Upper lobe of left lung (tissue), 6 donors: ENCODE data around the gene PCDHB5. TPM values are rescaled to one million over a fixed set of nuclear protein-coding genes. Genes with fewer than 3 reads are reported as not detected.
"Not testable (repeated sequence)": the region's sequence is repeated elsewhere in the genome, so short reads cannot be mapped to it uniquely, and the experiment has no call there.

Experiments used
- ATAC-seq, 2 donors: fragments of 200-7000 bp; cut with Tn5 transposase; one replicate each; pipeline ENCODE4 v1.9.1; 2022; ENCODE audit warnings: mild to moderate bottlenecking in 2 of 2, moderate library complexity in 2 of 2; ENCODE audit not compliant: low FRiP score in 2 of 2
- DNase-seq, 2 donors: peaks; one replicate each; pipeline ENCODE4 v3.0.0-alpha.2; 2019 to 2020
- H3K27ac ChIP-seq, 4 donors: fragments of 200-600 bp; sonication (generic); one replicate each; pipeline ENCODE4 v1.5.1; 2016 to 2019
- H3K27me3 ChIP-seq, 4 donors: fragments of 200-600 bp; sonication (generic); one replicate each; pipeline ENCODE4 v1.5.1; 2017 to 2019
- H3K36me3 ChIP-seq, 4 donors: fragments of 200-600 bp; sonication (generic); one replicate each; pipeline ENCODE4 v1.5.1; 2016 to 2019
- H3K4me1 ChIP-seq, 4 donors: fragments of 200-600 bp; sonication (generic); one replicate each; pipeline ENCODE4 v1.5.1; 2018 to 2019
- H3K4me3 ChIP-seq, 4 donors: fragments of 200-600 bp; sonication (generic); one replicate each; pipeline ENCODE4 v1.5.1; 2017 to 2019; ENCODE audit warnings: mild to moderate bottlenecking in 2 of 4, moderate library complexity in 1 of 4
- H3K9me3 ChIP-seq, 4 donors: fragments of 200-600 bp; sonication (generic); one replicate each; pipeline ENCODE4 v1.5.1; 2018 to 2019
- CTCF ChIP-seq, 6 experiments: fragments of 450-650 bp in 4 of 6; fragments of 200-600 bp in 2 of 6; sonication (generic) in 2 of 6; IDR thresholded peaks; one replicate each; pipeline ENCODE4 v1.5.1; 2016 to 2019; ENCODE audit warnings: antibody characterized with exemption in 6 of 6
- EP300 ChIP-seq, 4 donors: sonication (generic); formaldehyde crosslinking; IDR thresholded peaks; one replicate each; pipeline ENCODE4 v1.5.1; 2017; ENCODE audit warnings: antibody characterized with exemption in 4 of 4, control low read depth in 2 of 4
- POLR2A ChIP-seq, 4 donors: fragments of 450-650 bp; IDR thresholded peaks; one replicate each; pipeline ENCODE4 v1.5.1; 2016 to 2017; ENCODE audit warnings: antibody characterized with exemption in 4 of 4, mild to moderate bottlenecking in 2 of 4
- POLR2AphosphoS5 ChIP-seq, 2 donors: sonication (generic); formaldehyde crosslinking; IDR thresholded peaks; one replicate each; pipeline ENCODE4 v1.5.1; 2017; ENCODE audit warnings: antibody characterized with exemption in 2 of 2
- WGBS, 2 donors: methylation state at CpG; one replicate each; pipeline ENCODE4 v1.1.5; 2017 to 2018; 5-methylcytosine and 5-hydroxymethylcytosine counted together
- total RNA-seq, 6 donors: library from RNA; depleted of rRNA in 4 of 6; stranded (reverse); fragments of >200 nt in 4 of 6; gene quantifications; one replicate each; pipeline versions ENCODE4 v1.1.0 to v1.2.1, GENCODE V29; 2016 to 2021
- donor health status: DM: no; HTN: no; CAD: no; lungs with moderate emphysema.
- donor health status: DM: no; HTN: yes; CAD: no; lungs with severe emphysema.

PCDHB5 gene
- total RNA-seq, 6 donors from 2014 or later = 1.8 to 22.4 (median 2.2) TPM

- WGBS, 2 donors = 55 to 68% methylated on average over 1 of the region's 1 CpG
- Histone ChIP-seq H3K4me3 (no peak overlapping the region), H3K4me1 (no peaks in the 10 kb centered on the region), H3K27me3 (no peaks in the 10 kb centered on the region), H3K36me3 (no peaks in the 10 kb centered on the region), H3K9me3 (peaks cover 17 to 50% (median 35%) of the 10 kb centered on the region in 4 donors), H3K27ac (no peak overlapping the region)
- TF ChIP-seq CTCF (IDR thresholded peaks at IDR 0.05) (no peak), POLR2A (IDR thresholded peaks at IDR 0.05) (no peak), POLR2AphosphoS5 (IDR thresholded peaks at IDR 0.05) (no peak), EP300 (IDR thresholded peaks at IDR 0.05) (no peak)
- ATAC-seq (no peak), DNase-seq (no peak)
Measured at GRCh38 chr5:141175933-141176332, 40.9 kb downstream of the PCDHB5 start.

GRCh38 chr5:141177577-141178191 is 42.7 kb downstream of the PCDHB5 start, which contains the start of gene PCDHB8:
PCDHB8 (plus strand) TSS chr5:141177790; CDS start chr5:141178035, 245 bp downstream.
- WGBS, 2 donors = 30 to 32% methylated on average over 14 of the region's 18 CpGs
- not testable (repeated sequence) for H3K27me3 ChIP-seq, DNase-seq, H3K36me3 ChIP-seq, H3K4me1 ChIP-seq, H3K27ac ChIP-seq, H3K4me3 ChIP-seq
- ATAC-seq = peak in 1 of 2 donors; percentile 47
- peaks cover 17 to 56% (median 39%) of the 10 kb centered on the region in 4 donors for H3K9me3 ChIP-seq

GRCh38 chr5:141179371-141179770 is 44.4 kb downstream of the PCDHB5 start:
- H3K9me3 ChIP-seq = peaks cover 17 to 58% (median 41%) of the 10 kb centered on the region in 4 donors
- not testable (repeated sequence) for H3K27ac ChIP-seq, H3K4me1 ChIP-seq, H3K4me3 ChIP-seq, ATAC-seq, H3K36me3 ChIP-seq, H3K27me3 ChIP-seq
- WGBS, 2 donors = 46 to 48% methylated on average over 22 to 35 of the region's 39 CpGs
- DNase-seq = peak in 1 of 2 donors; percentile 85

- peak in 1 of 2 donors; percentile 70 for DNase-seq
- H3K36me3 ChIP-seq, H3K27me3 ChIP-seq, H3K4me1 ChIP-seq, H3K27ac ChIP-seq, H3K4me3 ChIP-seq, ATAC-seq: not testable (repeated sequence)
- 37 to 51% methylated on average over 14 to 22 of the region's 32 CpGs for WGBS, 2 donors
- peaks cover 13 to 57% (median 41%) of the 10 kb centered on the region in 4 donors for H3K9me3 ChIP-seq
Measured at GRCh38 chr5:141179876-141180275, 44.9 kb downstream of the PCDHB5 start.

- H3K9me3 ChIP-seq = peaks cover 13 to 55% (median 41%) of the 10 kb centered on the region in 4 donors
- no peaks in the 10 kb centered on the region for H3K27me3 ChIP-seq
- 50 to 75% methylated on average over 1 of the region's 1 CpG for WGBS, 2 donors
- no peaks in the 10 kb centered on the region for H3K36me3 ChIP-seq
- no peaks in the 10 kb centered on the region for H3K4me1 ChIP-seq
- ATAC-seq = no peak
- TF ChIP-seq POLR2A (IDR thresholded peaks at IDR 0.05) (no peak), CTCF (IDR thresholded peaks at IDR 0.05) (no peak), POLR2AphosphoS5 (IDR thresholded peaks at IDR 0.05) (no peak), EP300 (IDR thresholded peaks at IDR 0.05) (no peak)
- DNase-seq = no peak
- H3K27ac ChIP-seq = no peak overlapping the region
- H3K4me3 ChIP-seq = no peak overlapping the region
Measured at GRCh38 chr5:141180313-141180712, 45.3 kb downstream of the PCDHB5 start.

GRCh38 chr5:141182248-141182647 is 47.2 kb downstream of the PCDHB5 start, which contains the start of gene PCDHB16:
PCDHB16 (plus strand) TSS chr5:141182387; CDS start chr5:141182560, 173 bp downstream.
- H3K4me1 ChIP-seq = no peaks in the 10 kb centered on the region
- no peak for TF ChIP-seq EP300 (IDR thresholded peaks at IDR 0.05)
- no peak for TF ChIP-seq POLR2A (IDR thresholded peaks at IDR 0.05)
- TF ChIP-seq CTCF (IDR thresholded peaks at IDR 0.05) = peak in 1 of 6 experiments; percentile 35
- no peak for TF ChIP-seq POLR2AphosphoS5 (IDR thresholded peaks at IDR 0.05)
- no peaks in the 10 kb centered on the region for H3K27me3 ChIP-seq
- no peaks in the 10 kb centered on the region for H3K36me3 ChIP-seq
- ATAC-seq (peak in 1 of 2 donors; percentile 55), DNase-seq (no peak)
- H3K9me3 ChIP-seq = peaks cover 4 to 56% (median 42%) of the 10 kb centered on the region in 4 donors
- WGBS, 2 donors = 8 to 12% methylated on average over 13 of the region's 13 CpGs
- H3K27ac ChIP-seq = peak within 1 kb of the TSS in 1 of 4 donors; percentile 28
- peak within 1 kb of the TSS in 3 of 4 donors; percentile 26 to 35 (median 26) for H3K4me3 ChIP-seq

- 32 to 34% methylated on average over 6 to 17 of the region's 69 CpGs for WGBS, 2 donors
- H3K4me3 ChIP-seq, H3K36me3 ChIP-seq, ATAC-seq, H3K4me1 ChIP-seq, H3K27ac ChIP-seq, H3K27me3 ChIP-seq: not testable (repeated sequence)
- peak in 1 of 2 donors; percentile 57 for DNase-seq
- peaks cover 5 to 56% (median 32%) of the 10 kb centered on the region in 4 donors for H3K9me3 ChIP-seq
Measured at GRCh38 chr5:141184117-141184855, 49.3 kb downstream of the PCDHB5 start.
